GM06990 (cell line): ENCODE data around the gene MYO7A.

Experiments used
- DNase-seq: peaks from one replicate; pipeline ENCODE4 v3.0.0-alpha.2; 2011; ENCODE audit not compliant: insufficient read length; ENCODE audit errors: extremely low read depth
- H3K27me3 ChIP-seq: replicated peaks from 2 replicates; pipeline ENCODE4 v1.6.0; 2011; ENCODE audit warnings: low read length; ENCODE audit not compliant: control insufficient read depth, insufficient read depth
- H3K36me3 ChIP-seq: 2 replicates; pipeline ENCODE4 v1.5.1; 2011; ENCODE audit warnings: low read length; ENCODE audit not compliant: control insufficient read depth, insufficient read depth
- H3K4me3 ChIP-seq: replicated peaks from 2 replicates; pipeline ENCODE4 v1.5.1; 2011; ENCODE audit warnings: low read depth, mild to moderate bottlenecking, control low read depth, low read length
- CTCF ChIP-seq: IDR thresholded peaks from 2 replicates; pipeline ENCODE4 v1.5.1; 2011; ENCODE audit warnings: low read length, control low read depth, mild to moderate bottlenecking, inconsistent platforms; ENCODE audit not compliant: insufficient read depth, poor library complexity, severe bottlenecking

The MYO7A gene

DNA sequence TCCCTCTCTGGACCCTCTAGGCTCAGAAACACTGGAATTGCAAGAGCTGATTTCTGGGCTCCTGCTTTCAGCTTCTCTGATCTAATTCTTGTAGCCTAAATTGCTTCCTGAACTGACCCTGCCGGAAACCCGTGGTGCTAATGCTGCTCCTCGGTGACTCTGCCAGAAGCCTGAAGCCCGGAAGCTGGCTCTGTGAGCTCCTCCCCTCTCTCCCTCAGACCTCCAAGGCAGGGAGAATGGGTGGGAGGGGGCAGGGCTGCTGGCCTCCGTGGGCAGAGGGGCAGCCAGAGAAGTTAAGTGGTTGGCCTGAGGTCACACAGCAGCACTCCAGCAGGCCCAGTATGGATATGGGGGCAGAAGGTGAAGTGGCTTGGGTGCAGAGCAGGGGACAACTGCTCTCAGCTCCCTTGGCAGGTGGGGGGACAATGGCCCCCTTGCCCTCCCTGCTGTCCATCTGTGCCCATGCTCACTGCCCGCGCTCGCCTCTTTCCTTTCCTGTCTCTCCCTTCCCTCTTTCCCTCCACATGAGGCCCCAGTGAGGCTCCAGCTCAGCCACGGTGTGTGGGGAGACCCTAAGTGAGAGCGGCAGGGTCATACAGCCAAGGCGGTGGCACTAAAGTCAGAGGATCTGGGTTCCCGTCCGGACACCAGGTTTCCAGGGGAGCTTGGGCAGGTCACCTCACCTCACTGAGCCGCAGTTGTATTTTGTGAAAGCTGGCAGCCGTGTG, 45.0 kb upstream of the MYO7A start:
- TF ChIP-seq CTCF, result no peak
- H3K4me3 ChIP-seq, result no peak overlapping the region
- H3K36me3 ChIP-seq, result no peaks in the 10 kb centered on the region
- no peak for DNase-seq
- H3K27me3 ChIP-seq, result no peaks in the 10 kb centered on the region

GRCh38 chr11:77083566-77084245, 44.3 kb upstream of the MYO7A start:
- no peak for TF ChIP-seq CTCF
- Histone ChIP-seq H3K4me3 (no peak overlapping the region), H3K27me3 (no peaks in the 10 kb centered on the region), H3K36me3 (no peaks in the 10 kb centered on the region)
- DNase-seq, result no peak

GRCh38 chr11:77084581-77085191, 43.4 kb upstream of the MYO7A start:
- H3K36me3 ChIP-seq, result no peaks in the 10 kb centered on the region

GRCh38 chr11:77085652-77086051, 42.4 kb upstream of the MYO7A start:
- no peak overlapping the region for H3K4me3 ChIP-seq
- no peak for TF ChIP-seq CTCF
- DNase-seq, result no peak
- H3K27me3 ChIP-seq, result no peaks in the 10 kb centered on the region
- H3K36me3 ChIP-seq, result no peaks in the 10 kb centered on the region

More at GRCh38 chr11:77084581-77085191, 43.4 kb upstream of the MYO7A start:
- no peak overlapping the region for H3K4me3 ChIP-seq
- DNase-seq, result no peak
- TF ChIP-seq CTCF, result no peak
- no peaks in the 10 kb centered on the region for H3K27me3 ChIP-seq

- Histone ChIP-seq H3K27me3 (no peaks in the 10 kb centered on the region), H3K36me3 (no peaks in the 10 kb centered on the region), H3K4me3 (no peak overlapping the region)
- no peak for DNase-seq
- no peak for TF ChIP-seq CTCF
Measured at GRCh38 chr11:77086521-77087472, 41.2 kb upstream of the MYO7A start.
